Mesodermal cell (in vitro differentiated cells): ENCODE data around the gene RFX4.

Experiments used
- H3K27ac ChIP-seq: 2 replicates; pipeline ENCODE4 v1.7.0; 2013; ENCODE audit warnings: mild to moderate bottlenecking, low read depth, low read length, moderate library complexity; ENCODE audit not compliant: severe bottlenecking
- H3K36me3 ChIP-seq: 2 replicates; pipeline ENCODE4 v1.7.1; 2013; ENCODE audit warnings: mild to moderate bottlenecking, low read length, moderate library complexity; ENCODE audit not compliant: control insufficient read depth, insufficient read depth
- H3K4me1 ChIP-seq: one replicate; pipeline ENCODE4 v1.7.1; 2013; ENCODE audit warnings: mild to moderate bottlenecking, low read length; ENCODE audit not compliant: insufficient read depth, control insufficient read depth, poor library complexity, severe bottlenecking
- H3K4me3 ChIP-seq: 2 replicates; pipeline ENCODE4 v1.7.0; 2013; ENCODE audit warnings: low read length, control low read depth, mild to moderate bottlenecking; ENCODE audit not compliant: insufficient read depth, poor library complexity, severe bottlenecking; ENCODE audit errors: extremely low read depth
- H3K9me3 ChIP-seq: 2 replicates; pipeline ENCODE4 v1.7.1; 2013; ENCODE audit warnings: mild to moderate bottlenecking, low read length, moderate library complexity; ENCODE audit not compliant: control insufficient read depth
- WGBS, 2 experiments: methylation state at CpG; one replicate each; pipeline ENCODE4 v1.1.5; 2013; ENCODE audit warnings: missing lambda C conversion rate in 2 of 2; ENCODE audit not compliant: insufficient coverage in 2 of 2; 5-methylcytosine and 5-hydroxymethylcytosine counted together

The RFX4 gene

DNA sequence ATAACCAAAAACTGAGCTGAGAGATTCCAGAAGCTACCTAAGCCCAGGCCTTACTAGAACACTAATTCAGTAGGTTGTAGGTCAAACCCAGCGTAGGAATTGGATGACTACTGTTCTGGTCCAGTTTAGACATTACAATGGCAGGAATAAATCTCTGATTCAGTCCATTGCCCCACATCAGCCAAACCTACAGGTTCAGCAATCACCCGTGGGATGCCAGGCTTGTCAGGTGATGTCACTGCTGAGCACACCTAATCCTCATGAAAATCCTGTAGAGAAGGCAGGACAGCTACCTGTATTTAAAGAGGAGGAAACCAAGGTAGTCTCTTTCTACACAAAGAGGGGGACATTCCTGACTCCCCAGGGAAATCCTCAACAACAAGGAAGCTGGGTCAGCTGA lies 63.7 kb downstream of the RFX4 start:
- H3K4me1 ChIP-seq, result no peaks in the 10 kb centered on the region
- H3K4me3 ChIP-seq, result no peak overlapping the region
- 80% methylated on average over 1 of the region's 2 CpGs; no CpG with 5 or more reads in 1 of the 2 experiments for WGBS, 2 experiments
- no peaks in the 10 kb centered on the region for H3K36me3 ChIP-seq
- no peak overlapping the region for H3K27ac ChIP-seq
- H3K9me3 ChIP-seq, result no peaks in the 10 kb centered on the region

- Histone ChIP-seq H3K4me3 (no peak overlapping the region), H3K9me3 (no peaks in the 10 kb centered on the region), H3K27ac (no peak overlapping the region), H3K4me1 (no peaks in the 10 kb centered on the region), H3K36me3 (no peaks in the 10 kb centered on the region)
- 92 to 93% methylated on average over 6 to 11 of the region's 12 CpGs for WGBS, 2 experiments
These were observed 65.2 kb downstream of the RFX4 start for GRCh38 chr12:106647793-106648514.

DNA sequence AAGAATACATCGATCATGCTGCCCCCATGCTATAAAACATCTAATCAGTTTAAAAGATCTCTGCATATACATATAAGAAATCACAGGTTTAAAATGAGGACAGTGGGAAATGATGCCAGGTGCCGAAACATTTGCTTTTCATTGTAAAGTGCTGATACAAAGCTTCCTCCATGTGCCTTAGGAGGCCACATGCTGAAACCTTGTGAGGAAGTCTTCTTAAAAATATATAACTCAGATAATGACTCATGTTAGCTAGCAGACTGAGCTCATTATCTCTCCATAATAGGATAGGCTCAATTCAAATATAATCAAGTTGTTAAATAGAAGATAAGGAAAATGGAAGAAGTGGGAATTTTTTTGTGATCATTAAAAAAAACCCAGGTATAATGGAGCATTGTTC lies 65.9 kb downstream of the RFX4 start:
- H3K36me3 ChIP-seq, result no peaks in the 10 kb centered on the region
- H3K4me3 ChIP-seq, result no peak overlapping the region
- no CpG with 5 or more reads among the region's 2 CpGs for WGBS, 2 experiments
- H3K9me3 ChIP-seq, result no peaks in the 10 kb centered on the region
- no peaks in the 10 kb centered on the region for H3K4me1 ChIP-seq
- H3K27ac ChIP-seq, result no peak overlapping the region

GRCh38 chr12:106651552-106651951 lies 68.7 kb downstream of the RFX4 start:
- H3K9me3 ChIP-seq, result no peaks in the 10 kb centered on the region
- WGBS, 2 experiments, result 100% methylated on average over 2 of the region's 2 CpGs
- H3K4me1 ChIP-seq, result no peaks in the 10 kb centered on the region
- H3K4me3 ChIP-seq, result no peak overlapping the region
- H3K27ac ChIP-seq, result no peak overlapping the region
- H3K36me3 ChIP-seq, result no peaks in the 10 kb centered on the region

DNA sequence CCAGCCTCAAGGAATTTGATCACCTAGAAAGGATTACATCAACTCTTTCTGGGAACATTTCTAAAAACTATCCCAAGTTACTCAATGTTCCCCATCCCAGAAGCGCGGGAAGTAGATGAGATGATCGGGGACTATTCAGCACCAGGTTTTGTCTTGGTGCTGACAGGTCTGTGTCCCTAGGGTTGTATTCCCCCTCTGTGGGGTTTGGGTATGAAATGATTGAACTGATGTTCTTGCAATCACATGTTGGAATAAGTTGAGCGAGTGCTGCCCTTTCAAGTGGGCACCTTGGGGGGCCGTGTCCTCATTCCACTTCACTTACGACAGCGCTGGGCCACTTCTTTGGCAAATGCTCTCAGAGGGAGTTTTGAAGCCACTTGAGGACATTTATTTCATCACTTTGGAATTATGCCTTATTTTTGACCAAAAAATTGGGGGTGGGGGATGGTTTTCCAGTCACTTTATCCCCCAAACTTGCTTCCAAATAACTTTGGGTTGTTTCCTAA lies 69.8 kb downstream of the RFX4 start:
- 90 to 94% methylated on average over 2 to 4 of the region's 7 CpGs for WGBS, 2 experiments
- Histone ChIP-seq H3K9me3 (no peaks in the 10 kb centered on the region), H3K27ac (no peak overlapping the region), H3K4me1 (no peaks in the 10 kb centered on the region), H3K36me3 (no peaks in the 10 kb centered on the region), H3K4me3 (no peak overlapping the region)

DNA sequence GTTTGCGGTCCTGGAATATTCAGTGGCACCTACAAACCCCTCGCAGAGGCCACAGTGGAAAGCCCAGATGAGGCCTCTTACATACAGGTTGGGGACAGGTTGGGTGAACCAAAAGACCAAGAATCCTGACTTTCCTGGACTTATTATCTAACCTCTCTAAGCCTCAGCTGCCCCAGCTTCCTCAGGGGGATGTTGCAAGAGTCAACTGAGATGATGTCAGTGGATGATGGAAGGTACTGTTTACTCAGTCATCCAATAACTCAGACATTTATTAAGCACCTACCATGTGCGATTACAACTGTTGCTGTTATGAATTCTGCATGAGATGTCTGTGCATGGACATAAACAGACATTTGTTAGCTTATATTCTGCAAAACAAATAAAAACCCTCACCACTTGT lies 72.8 kb downstream of the RFX4 start:
- Histone ChIP-seq H3K27ac (no peak overlapping the region), H3K4me1 (no peaks in the 10 kb centered on the region), H3K36me3 (no peaks in the 10 kb centered on the region), H3K4me3 (no peak overlapping the region), H3K9me3 (peaks cover 2% of the 10 kb centered on the region)
- 90 to 94% methylated on average over 2 to 3 of the region's 3 CpGs for WGBS, 2 experiments

DNA sequence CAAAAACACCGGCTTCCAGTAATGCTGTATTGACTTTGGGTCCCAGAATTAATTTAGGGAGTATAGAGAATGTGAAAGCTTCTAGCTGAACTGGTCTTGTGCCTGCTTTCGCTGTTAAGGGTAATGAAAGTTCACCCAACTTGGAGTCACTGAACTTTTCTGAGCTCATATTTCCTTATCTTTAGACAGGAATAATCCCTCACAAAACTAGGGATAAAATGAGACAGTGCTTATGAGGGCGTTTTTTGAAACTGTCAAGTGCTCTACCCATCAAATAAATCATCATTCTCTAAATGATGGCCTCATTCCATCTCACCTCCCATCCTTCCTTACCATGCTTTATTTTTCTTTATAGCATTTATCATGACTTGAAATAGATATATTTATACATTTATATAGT lies 74.7 kb downstream of the RFX4 start:
- Histone ChIP-seq H3K36me3 (no peaks in the 10 kb centered on the region), H3K4me1 (no peaks in the 10 kb centered on the region), H3K9me3 (peaks cover 21% of the 10 kb centered on the region), H3K27ac (no peak overlapping the region), H3K4me3 (no peak overlapping the region)
- 100% methylated on average over 1 to 2 of the region's 3 CpGs for WGBS, 2 experiments

GRCh38 chr12:106663385-106663784 lies 80.6 kb downstream of the RFX4 start:
- no CpG with 5 or more reads among the region's 2 CpGs for WGBS, 2 experiments
- Histone ChIP-seq H3K36me3 (no peaks in the 10 kb centered on the region), H3K9me3 (peaks cover 33% of the 10 kb centered on the region), H3K4me3 (no peak overlapping the region), H3K27ac (no peak overlapping the region), H3K4me1 (no peaks in the 10 kb centered on the region)

GRCh38 chr12:106669216-106669615 lies 86.4 kb downstream of the RFX4 start:
- Histone ChIP-seq H3K9me3 (no peaks in the 10 kb centered on the region), H3K4me3 (no peak overlapping the region), H3K4me1 (peaks cover 5% of the 10 kb centered on the region), H3K27ac (no peak overlapping the region), H3K36me3 (no peaks in the 10 kb centered on the region)
- 73 to 79% methylated on average over 2 to 3 of the region's 3 CpGs for WGBS, 2 experiments

GRCh38 chr12:106670131-106670530 lies 87.3 kb downstream of the RFX4 start:
- H3K4me3 ChIP-seq, result no peak overlapping the region
- 88 to 93% methylated on average over 2 of the region's 3 CpGs for WGBS, 2 experiments
- H3K27ac ChIP-seq, result no peak overlapping the region
- H3K4me1 ChIP-seq, result peaks cover 5% of the 10 kb centered on the region
- no peaks in the 10 kb centered on the region for H3K36me3 ChIP-seq
- H3K9me3 ChIP-seq, result no peaks in the 10 kb centered on the region

DNA sequence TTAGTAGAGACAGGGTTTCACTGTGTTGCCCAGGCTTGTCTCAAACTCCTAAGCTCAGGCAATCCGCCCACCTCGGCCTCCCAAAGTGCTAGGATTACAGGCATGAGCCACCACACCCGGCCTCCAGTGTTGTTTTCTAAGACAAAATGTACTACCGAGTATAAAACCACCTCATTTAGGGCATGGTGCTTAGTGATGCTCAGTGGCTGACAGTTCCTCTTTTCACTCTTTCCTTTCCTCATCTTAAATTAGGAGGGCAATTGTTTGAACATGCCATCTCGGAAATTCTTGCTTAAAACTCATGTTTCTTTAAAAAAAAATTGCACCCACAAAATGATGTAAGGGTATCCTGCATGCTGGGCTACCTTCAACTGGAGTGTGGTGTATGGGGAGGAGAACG lies 89.0 kb downstream of the RFX4 start:
- Histone ChIP-seq H3K36me3 (no peaks in the 10 kb centered on the region), H3K27ac (peak overlapping the region; percentile 37), H3K4me3 (no peak overlapping the region), H3K4me1 (peaks cover 5% of the 10 kb centered on the region), H3K9me3 (no peaks in the 10 kb centered on the region)
- 90 to 94% methylated on average over 3 to 5 of the region's 6 CpGs for WGBS, 2 experiments
